Smooth muscle cell (in vitro differentiated cells): ENCODE results near the gene GAS7. TPM values are rescaled to one million over a fixed set of nuclear protein-coding genes. Genes with fewer than 3 reads are reported as not detected.

ENCODE experiments used
- DNase-seq: peaks from one replicate; lab custom pipeline; 2025; ENCODE audit not compliant: unreplicated experiment; lab: John Stamatoyannopoulos, UW
- H2AFZ ChIP-seq: fragments of 200-600 bp; sonication (generic); 2 replicates; pipeline ENCODE4 v1.6.0; 2016; ENCODE audit warnings: antibody characterized with exemption, low read depth, mild to moderate bottlenecking
- H3F3A ChIP-seq: fragments of 200-600 bp; sonication (generic); 2 replicates; pipeline ENCODE4 v1.6.0; 2017; ENCODE audit warnings: antibody characterized with exemption, low read depth
- H3K27ac ChIP-seq: fragments of 200-600 bp; sonication (generic); 2 replicates; pipeline ENCODE4 v1.5.1; 2016; ENCODE audit warnings: low read depth, mild to moderate bottlenecking
- H3K27me3 ChIP-seq: fragments of 200-600 bp; sonication (generic); 2 replicates; pipeline ENCODE4 v1.6.1; 2016; ENCODE audit warnings: low read depth, mild to moderate bottlenecking
- H3K36me3 ChIP-seq: fragments of 200-600 bp; sonication (generic); 2 replicates; pipeline ENCODE4 v1.5.1; 2016; ENCODE audit warnings: low read depth
- H3K4me1 ChIP-seq: fragments of 200-600 bp; sonication (generic); 2 replicates; pipeline ENCODE4 v1.5.1; 2016; ENCODE audit warnings: low read depth
- H3K4me2 ChIP-seq: fragments of 200-600 bp; sonication (generic); 2 replicates; pipeline ENCODE4 v1.6.0; 2016; ENCODE audit warnings: mild to moderate bottlenecking
- H3K4me3 ChIP-seq: fragments of 200-600 bp; sonication (generic); 2 replicates; pipeline ENCODE4 v1.5.1; 2016; ENCODE audit warnings: mild to moderate bottlenecking
- H3K79me2 ChIP-seq: fragments of 200-600 bp; sonication (generic); 2 replicates; pipeline ENCODE4 v1.6.0; 2016; ENCODE audit warnings: low read depth, mild to moderate bottlenecking
- H3K9ac ChIP-seq: fragments of 200-600 bp; sonication (generic); 2 replicates; pipeline ENCODE4 v1.6.0; 2016; ENCODE audit warnings: low read depth
- H3K9me3 ChIP-seq: fragments of 200-600 bp; sonication (generic); replicated peaks from 2 replicates; pipeline ENCODE4 v1.5.1; 2016; ENCODE audit warnings: low read depth
- H4K20me1 ChIP-seq: fragments of 200-600 bp; sonication (generic); 2 replicates; pipeline ENCODE4 v1.6.0; 2016; ENCODE audit warnings: low read depth
- WGBS: methylation state at CpG from one replicate; pipeline ENCODE4 v1.1.7; 2016; ENCODE audit warnings: low lambda C conversion rate; 5-methylcytosine and 5-hydroxymethylcytosine counted together
- polyA plus RNA-seq: library from polyadenylated mRNA; unstranded; fragments of >200 nt; fragmentation: Nextera tagmentation; extraction: Ambion mirVana; gene quantifications from 2 replicates; pipeline ENCODE4 v1.2.1, GENCODE V29; 2016
- total RNA-seq: library from RNA; depleted of rRNA; stranded (reverse); fragments of >200 nt; gene quantifications from 2 replicates; pipeline ENCODE4 v1.2.3, GENCODE V29; 2014
- TF ChIP-seq, protein P1 (sequence below): fragments of 200-600 bp; sonication (generic); IDR thresholded peaks from 2 replicates; pipeline ENCODE4 v1.5.1; 2017; ENCODE audit warnings: borderline replicate concordance, mild to moderate bottlenecking, antibody characterized with exemption; ENCODE audit not compliant: insufficient read depth, poor library complexity, severe bottlenecking

GAS7 gene
- total and polyA plus RNA-seq, 2 experiments from 2014 or later, result 86.8 to 103 TPM

DNA sequence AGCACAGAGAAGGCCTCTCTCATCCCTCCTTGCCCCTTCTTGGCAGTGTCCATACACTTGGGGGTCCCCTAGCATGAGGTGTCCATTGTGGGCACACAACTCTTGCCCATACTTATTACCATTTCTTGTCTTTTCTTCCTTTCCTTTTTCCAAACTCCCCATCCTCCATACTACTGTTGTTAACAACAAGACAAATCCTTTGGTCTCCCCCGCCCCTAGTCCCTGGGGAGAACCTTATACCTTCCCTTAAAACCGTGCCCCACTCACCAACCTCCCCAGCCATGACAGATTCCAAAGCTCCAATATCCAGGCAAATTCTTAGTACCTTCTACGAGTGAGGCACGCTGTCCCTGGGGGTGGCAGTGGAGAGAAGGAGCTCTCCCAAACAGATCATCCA lies 82.9 kb downstream of the GAS7 start:
- TF ChIP-seq, protein P1, sequence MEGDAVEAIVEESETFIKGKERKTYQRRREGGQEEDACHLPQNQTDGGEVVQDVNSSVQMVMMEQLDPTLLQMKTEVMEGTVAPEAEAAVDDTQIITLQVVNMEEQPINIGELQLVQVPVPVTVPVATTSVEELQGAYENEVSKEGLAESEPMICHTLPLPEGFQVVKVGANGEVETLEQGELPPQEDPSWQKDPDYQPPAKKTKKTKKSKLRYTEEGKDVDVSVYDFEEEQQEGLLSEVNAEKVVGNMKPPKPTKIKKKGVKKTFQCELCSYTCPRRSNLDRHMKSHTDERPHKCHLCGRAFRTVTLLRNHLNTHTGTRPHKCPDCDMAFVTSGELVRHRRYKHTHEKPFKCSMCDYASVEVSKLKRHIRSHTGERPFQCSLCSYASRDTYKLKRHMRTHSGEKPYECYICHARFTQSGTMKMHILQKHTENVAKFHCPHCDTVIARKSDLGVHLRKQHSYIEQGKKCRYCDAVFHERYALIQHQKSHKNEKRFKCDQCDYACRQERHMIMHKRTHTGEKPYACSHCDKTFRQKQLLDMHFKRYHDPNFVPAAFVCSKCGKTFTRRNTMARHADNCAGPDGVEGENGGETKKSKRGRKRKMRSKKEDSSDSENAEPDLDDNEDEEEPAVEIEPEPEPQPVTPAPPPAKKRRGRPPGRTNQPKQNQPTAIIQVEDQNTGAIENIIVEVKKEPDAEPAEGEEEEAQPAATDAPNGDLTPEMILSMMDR, result no peak
- peak overlapping the region; percentile 44 for H3K9ac ChIP-seq
- H3K9me3 ChIP-seq, result no peaks in the 10 kb centered on the region
- peaks cover 10% of the 10 kb centered on the region for H3K4me1 ChIP-seq
- H3K27me3 ChIP-seq, result no peaks in the 10 kb centered on the region
- H3K4me2 ChIP-seq, result peak overlapping the region; percentile 12
- peaks cover 43% of the 10 kb centered on the region for H3F3A ChIP-seq
- WGBS, result 87% methylated on average over 4 of the region's 4 CpGs
- H3K27ac ChIP-seq, result peak overlapping the region; percentile 99
- peaks cover 36% of the 10 kb centered on the region for H4K20me1 ChIP-seq
- no peaks in the 10 kb centered on the region for H3K36me3 ChIP-seq
- H3K4me3 ChIP-seq, result no peak overlapping the region
- DNase-seq, result no peak
- peaks cover 74% of the 10 kb centered on the region for H3K79me2 ChIP-seq
- H2AFZ ChIP-seq, result no peak overlapping the region

DNA sequence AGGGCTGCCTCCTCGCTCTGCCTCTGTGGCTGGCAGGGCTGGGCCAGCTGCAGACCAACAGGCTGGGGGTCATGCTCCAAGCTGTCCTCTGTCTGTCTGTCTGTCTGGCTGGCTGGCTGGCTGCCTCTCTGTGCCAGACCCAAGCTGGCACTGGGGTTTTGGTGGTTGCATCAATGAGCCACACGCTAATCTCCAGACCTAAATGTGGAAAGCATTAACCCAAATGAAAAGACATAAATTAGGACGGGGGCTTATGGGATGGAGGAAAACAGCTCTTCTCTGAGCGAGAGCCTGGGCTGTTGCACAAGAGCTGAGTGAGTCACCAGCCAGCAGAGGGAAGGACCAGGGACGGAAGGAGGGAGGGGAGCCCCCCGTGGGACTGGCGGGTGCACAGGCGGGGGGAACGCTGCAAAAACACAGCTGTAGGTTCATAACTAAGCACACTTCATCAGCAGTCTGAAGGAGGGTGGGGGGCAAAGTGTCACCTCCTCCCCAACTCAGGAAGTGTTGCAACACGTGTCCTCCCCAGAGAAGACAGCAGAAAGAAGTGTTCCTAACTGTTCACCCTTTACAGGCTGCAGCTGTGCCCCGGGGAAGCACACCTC lies 83.4 kb downstream of the GAS7 start:
- peak overlapping the region; percentile 77 for H3K4me2 ChIP-seq
- TF ChIP-seq, protein P1, result no peak
- H3K9me3 ChIP-seq, result no peaks in the 10 kb centered on the region
- DNase-seq, result peak; percentile 88
- peaks cover 31% of the 10 kb centered on the region for H4K20me1 ChIP-seq
- peaks cover 38% of the 10 kb centered on the region for H3F3A ChIP-seq
- no peaks in the 10 kb centered on the region for H3K36me3 ChIP-seq
- H3K4me1 ChIP-seq, result peaks cover 10% of the 10 kb centered on the region
- H3K4me3 ChIP-seq, result no peak overlapping the region
- peaks cover 74% of the 10 kb centered on the region for H3K79me2 ChIP-seq
- peak overlapping the region; percentile 99 for H3K27ac ChIP-seq
- H2AFZ ChIP-seq, result no peak overlapping the region
- no peaks in the 10 kb centered on the region for H3K27me3 ChIP-seq
- WGBS, result 2% methylated on average over 10 of the region's 11 CpGs
- peak overlapping the region; percentile 96 for H3K9ac ChIP-seq

DNA sequence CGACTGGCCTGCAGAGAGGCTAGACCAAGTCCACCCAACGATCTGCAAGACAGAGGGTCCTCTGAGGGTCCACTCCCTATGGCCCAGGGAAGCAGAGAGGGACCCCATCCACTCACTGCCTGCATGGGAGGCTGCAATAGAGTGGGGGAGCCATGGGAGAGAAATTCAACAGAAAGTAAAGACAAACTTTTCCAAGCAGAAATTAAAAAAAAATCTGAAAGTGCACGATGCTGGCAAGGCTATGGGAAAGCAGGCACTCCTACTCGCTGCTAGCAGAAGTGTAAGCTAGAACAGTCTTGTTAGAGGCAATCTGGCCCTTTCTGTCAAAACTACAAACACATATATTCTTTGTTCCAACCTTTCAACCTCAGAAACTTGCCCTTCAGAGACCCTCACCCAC lies 85.4 kb downstream of the GAS7 start:
- H3K9me3 ChIP-seq, result no peaks in the 10 kb centered on the region
- peaks cover 6% of the 10 kb centered on the region for H3K4me1 ChIP-seq
- 71% methylated on average over 4 of the region's 4 CpGs for WGBS
- peaks cover 37% of the 10 kb centered on the region for H3F3A ChIP-seq
- H3K4me2 ChIP-seq, result peak overlapping the region; percentile 6
- H3K9ac ChIP-seq, result peak overlapping the region; percentile 96
- TF ChIP-seq, protein P1, result no peak
- no peak overlapping the region for H3K4me3 ChIP-seq
- H3K79me2 ChIP-seq, result peaks cover 77% of the 10 kb centered on the region
- no peak overlapping the region for H2AFZ ChIP-seq
- H3K27ac ChIP-seq, result peak overlapping the region; percentile 99
- DNase-seq, result no peak
- peaks cover 20% of the 10 kb centered on the region for H4K20me1 ChIP-seq
- no peaks in the 10 kb centered on the region for H3K36me3 ChIP-seq
- H3K27me3 ChIP-seq, result no peaks in the 10 kb centered on the region

DNA sequence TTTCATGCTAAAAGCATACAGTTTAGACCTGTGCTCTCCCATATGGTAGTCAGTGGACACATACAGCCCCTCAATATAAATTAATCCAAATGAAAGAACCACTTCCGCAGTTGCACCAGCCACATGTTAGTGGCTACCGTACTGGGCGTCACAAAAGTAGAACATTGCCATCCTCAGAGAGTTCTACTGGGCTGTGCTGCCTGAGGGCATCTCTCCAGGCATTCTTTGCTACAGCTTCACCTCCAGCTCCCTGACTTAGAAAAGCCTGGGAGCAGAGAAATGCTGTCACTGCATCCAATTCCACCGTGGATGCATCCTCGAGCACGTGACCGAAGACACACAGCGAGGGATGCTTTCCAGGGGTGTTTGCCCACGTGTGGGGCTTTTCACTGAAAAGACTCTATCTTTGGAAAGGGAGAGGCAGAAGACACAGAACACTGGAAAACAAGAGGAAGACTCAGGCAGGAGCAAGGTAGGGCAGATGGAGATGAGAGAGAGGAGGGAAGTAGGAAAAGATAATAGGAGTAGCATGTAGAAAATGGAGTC lies 86.4 kb downstream of the GAS7 start:
- no peak overlapping the region for H3K9ac ChIP-seq
- TF ChIP-seq, protein P1, result no peak
- peak overlapping the region; percentile 99 for H3K27ac ChIP-seq
- no peaks in the 10 kb centered on the region for H3K9me3 ChIP-seq
- peaks cover 22% of the 10 kb centered on the region for H4K20me1 ChIP-seq
- peaks cover 83% of the 10 kb centered on the region for H3K79me2 ChIP-seq
- peaks cover 4% of the 10 kb centered on the region for H3K4me1 ChIP-seq
- no peak overlapping the region for H2AFZ ChIP-seq
- no peak for DNase-seq
- H3K27me3 ChIP-seq, result no peaks in the 10 kb centered on the region
- H3K36me3 ChIP-seq, result no peaks in the 10 kb centered on the region
- no peak overlapping the region for H3K4me3 ChIP-seq
- 90% methylated on average over 9 of the region's 9 CpGs for WGBS
- no peak overlapping the region for H3K4me2 ChIP-seq
- H3F3A ChIP-seq, result peaks cover 31% of the 10 kb centered on the region
